ES-I3 (cell line): ENCODE results near the gene XPNPEP3.

Source experiments
- H3K36me3 ChIP-seq: 2 replicates; pipeline ENCODE4 v1.6.1; 2013; ENCODE audit warnings: mild to moderate bottlenecking, low read length, control low read depth, moderate library complexity; ENCODE audit not compliant: insufficient read depth
- H3K4me1 ChIP-seq: 2 replicates; pipeline ENCODE4 v1.6.1; 2013; ENCODE audit warnings: mild to moderate bottlenecking, control low read depth, low read length; ENCODE audit not compliant: insufficient read depth
- H3K9ac ChIP-seq: 2 replicates; pipeline ENCODE4 v1.6.1; 2013; ENCODE audit warnings: low read depth, mild to moderate bottlenecking, low read length, moderate library complexity
- H3K9me3 ChIP-seq: 2 replicates; pipeline ENCODE4 v1.6.1; 2013; ENCODE audit warnings: mild to moderate bottlenecking, low read length, moderate library complexity; ENCODE audit not compliant: control insufficient read depth, insufficient read depth

The XPNPEP3 gene

GRCh38 chr22:40939202-40939601, 82.3 kb downstream of the XPNPEP3 start:
- H3K4me1 ChIP-seq: no peaks in the 10 kb centered on the region
- H3K9ac ChIP-seq: no peak overlapping the region
- no peaks in the 10 kb centered on the region for H3K36me3 ChIP-seq
- no peaks in the 10 kb centered on the region for H3K9me3 ChIP-seq

GRCh38 chr22:40950962-40951794, 94.2 kb downstream of the XPNPEP3 start, which contains the start of gene RBX1:
TSS of gene RBX1 (plus strand) at chr22:40951378. CDS start at chr22:40951399, 21 bp downstream.
- Histone ChIP-seq H3K9ac (peak within 1 kb of the TSS; percentile 94), H3K9me3 (no peaks in the 10 kb centered on the region), H3K4me1 (no peaks in the 10 kb centered on the region; the same call in 1 of the 2 replicates), H3K36me3 (peaks cover 4% of the 10 kb centered on the region; the same call in 1 of the 2 replicates)

GRCh38 chr22:40951795-40952605, 95.1 kb downstream of the XPNPEP3 start:
- Histone ChIP-seq H3K4me1 (no peaks in the 10 kb centered on the region; the same call in 1 of the 2 replicates), H3K9me3 (no peaks in the 10 kb centered on the region), H3K36me3 (peaks cover 4% of the 10 kb centered on the region; the same call in 1 of the 2 replicates), H3K9ac (peak overlapping the region; percentile 75)

GRCh38 chr22:40953471-40953870, 96.5 kb downstream of the XPNPEP3 start:
- H3K4me1 ChIP-seq: no peaks in the 10 kb centered on the region; the same call in 1 of the 2 replicates
- H3K9me3 ChIP-seq: no peaks in the 10 kb centered on the region
- H3K9ac ChIP-seq: no peak overlapping the region
- H3K36me3 ChIP-seq: peaks cover 4% of the 10 kb centered on the region; the same call in 1 of the 2 replicates

DNA sequence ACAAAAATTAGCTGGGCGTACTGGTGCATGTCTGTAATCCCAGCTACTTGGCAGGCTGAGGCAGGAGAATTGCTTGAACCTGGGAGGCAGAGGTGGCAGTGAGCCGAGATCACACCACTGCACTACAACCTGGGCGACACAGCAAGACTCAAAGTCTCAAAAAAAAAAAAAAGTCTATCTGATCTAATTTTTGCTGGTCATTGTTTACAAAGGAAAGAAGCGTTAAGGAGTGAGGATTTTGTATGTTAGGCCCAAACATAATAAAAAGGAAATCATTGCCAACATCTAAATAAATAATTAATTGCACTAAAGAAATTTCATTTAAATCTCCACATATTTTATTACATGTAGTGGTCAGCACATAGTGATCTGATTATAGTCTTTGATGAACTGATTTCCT, 97.2 kb downstream of the XPNPEP3 start:
- Histone ChIP-seq H3K4me1 (no peaks in the 10 kb centered on the region; the same call in 1 of the 2 replicates), H3K9me3 (no peaks in the 10 kb centered on the region), H3K9ac (no peak overlapping the region), H3K36me3 (peaks cover 4% of the 10 kb centered on the region; the same call in 1 of the 2 replicates)

DNA sequence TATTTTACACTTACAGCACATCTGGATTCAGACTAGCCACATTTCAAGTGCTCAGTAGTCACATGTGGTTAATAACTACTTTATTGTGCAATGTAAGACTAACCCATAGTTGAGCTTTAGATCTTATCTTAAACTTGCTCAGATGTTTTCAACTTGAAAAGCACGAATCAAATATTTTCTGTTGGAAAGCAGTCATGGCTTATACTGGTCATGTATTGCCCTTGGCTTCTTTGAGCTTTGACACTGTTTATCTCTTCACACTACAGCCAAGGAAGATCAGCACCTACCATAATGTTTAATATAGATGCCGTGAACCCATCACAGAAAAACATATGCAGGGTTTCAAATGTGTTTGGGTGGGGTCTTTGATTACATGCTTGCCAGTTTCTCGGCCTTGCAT, 98.6 kb downstream of the XPNPEP3 start:
- H3K9me3 ChIP-seq: no peaks in the 10 kb centered on the region
- no peaks in the 10 kb centered on the region; the same call in 1 of the 2 replicates for H3K4me1 ChIP-seq
- no peak overlapping the region for H3K9ac ChIP-seq
- peaks cover 4% of the 10 kb centered on the region; the same call in 1 of the 2 replicates for H3K36me3 ChIP-seq

- peaks cover 4% of the 10 kb centered on the region; the same call in 1 of the 2 replicates for H3K36me3 ChIP-seq
- H3K4me1 ChIP-seq: no peaks in the 10 kb centered on the region; the same call in 1 of the 2 replicates
- no peak overlapping the region for H3K9ac ChIP-seq
- H3K9me3 ChIP-seq: no peaks in the 10 kb centered on the region
Measured at GRCh38 chr22:40957601-40958000, 100.7 kb downstream of the XPNPEP3 start.

DNA sequence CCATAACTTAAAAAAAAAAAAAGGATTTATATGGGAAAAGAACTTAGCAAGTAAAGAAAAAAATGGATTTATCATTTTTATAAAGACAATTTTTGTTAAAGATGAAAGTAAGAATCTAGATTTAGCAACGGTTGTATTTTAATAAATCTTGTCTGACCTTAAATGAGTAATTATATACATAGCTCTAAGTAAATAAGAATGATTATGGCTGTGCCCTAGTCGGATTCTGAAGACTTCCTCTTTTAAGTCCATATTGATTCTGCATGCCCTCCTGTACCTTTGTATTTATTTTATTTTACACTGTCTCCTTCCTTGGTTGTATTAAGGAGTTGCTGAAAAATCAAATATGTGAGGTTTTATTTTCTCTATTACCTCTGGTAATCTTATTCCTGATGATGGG, 101.4 kb downstream of the XPNPEP3 start:
- Histone ChIP-seq H3K9ac (no peak overlapping the region), H3K4me1 (no peaks in the 10 kb centered on the region), H3K9me3 (no peaks in the 10 kb centered on the region), H3K36me3 (peaks cover 4% of the 10 kb centered on the region; the same call in 1 of the 2 replicates)

GRCh38 chr22:40960145-40960544, 103.2 kb downstream of the XPNPEP3 start:
- Histone ChIP-seq H3K9me3 (no peaks in the 10 kb centered on the region), H3K36me3 (peaks cover 9% of the 10 kb centered on the region; the same call in 1 of the 2 replicates), H3K9ac (no peak overlapping the region), H3K4me1 (no peaks in the 10 kb centered on the region)

GRCh38 chr22:40965936-40966725, 109.2 kb downstream of the XPNPEP3 start:
- no peaks in the 10 kb centered on the region for H3K9me3 ChIP-seq
- H3K36me3 ChIP-seq: peaks cover 11% of the 10 kb centered on the region; the same call in 1 of the 2 replicates
- no peaks in the 10 kb centered on the region for H3K4me1 ChIP-seq
- no peak overlapping the region for H3K9ac ChIP-seq

- Histone ChIP-seq H3K36me3 (peaks cover 11% of the 10 kb centered on the region; the same call in 1 of the 2 replicates), H3K9ac (no peak overlapping the region), H3K9me3 (no peaks in the 10 kb centered on the region), H3K4me1 (no peaks in the 10 kb centered on the region)
Measured at GRCh38 chr22:40966726-40967085, 109.8 kb downstream of the XPNPEP3 start.

GRCh38 chr22:40967111-40967760, 110.3 kb downstream of the XPNPEP3 start:
- Histone ChIP-seq H3K9me3 (no peaks in the 10 kb centered on the region), H3K4me1 (no peaks in the 10 kb centered on the region), H3K36me3 (peaks cover 11% of the 10 kb centered on the region; the same call in 1 of the 2 replicates), H3K9ac (no peak overlapping the region)

DNA sequence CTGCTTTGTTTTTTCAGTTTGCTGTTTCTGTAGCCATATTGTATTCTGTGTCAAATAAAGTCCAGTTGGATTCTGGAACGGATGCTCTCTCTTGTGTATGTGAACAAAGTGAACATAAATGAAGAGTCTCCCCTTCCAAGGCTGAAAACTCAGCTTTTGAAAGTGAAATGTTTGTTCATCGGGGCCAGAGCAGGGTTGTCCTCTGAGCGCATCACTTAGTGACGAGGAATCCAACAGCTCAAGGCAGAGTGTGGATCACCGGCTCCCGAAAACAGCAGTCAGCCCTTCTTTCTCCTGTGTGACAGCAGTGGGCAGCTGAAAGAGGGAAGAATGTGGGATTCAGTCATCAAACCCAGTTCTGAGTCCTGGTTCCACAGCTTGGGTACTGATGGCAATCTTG, 115.6 kb downstream of the XPNPEP3 start:
- Histone ChIP-seq H3K9me3 (no peaks in the 10 kb centered on the region), H3K36me3 (peaks cover 9% of the 10 kb centered on the region; the same call in 1 of the 2 replicates), H3K9ac (no peak overlapping the region), H3K4me1 (no peaks in the 10 kb centered on the region)
